Left lung (tissue), 14 donors: ENCODE results near the gene MARK4. TPM values are rescaled to one million over a fixed set of nuclear protein-coding genes. Genes with fewer than 3 reads are reported as not detected.

ENCODE experiments used
- ATAC-seq: fragments of 200-7000 bp; cut with Tn5 transposase; one replicate; pipeline ENCODE4 v1.9.1; 2020; ENCODE audit warnings: moderate library complexity
- DNase-seq, 4 donors: peaks; one replicate each; pipeline ENCODE4 v3.0.0-alpha.2; 2013 to 2020
- H3K27ac ChIP-seq, 2 donors: fragments of 200-600 bp; sonication (generic) in 1 of 2; one replicate each; pipeline versions ENCODE4 v1.5.0 to v1.8.0; 2020 to 2021
- H3K27me3 ChIP-seq, 2 donors: fragments of 200-600 bp; sonication (generic) in 1 of 2; one replicate each; pipeline versions ENCODE4 v1.5.0 to v1.8.0; 2020 to 2021
- H3K36me3 ChIP-seq, 2 donors: fragments of 200-600 bp; sonication (generic) in 1 of 2; one replicate each; pipeline versions ENCODE4 v1.5.0 to v1.8.0; 2020 to 2021
- H3K4me1 ChIP-seq, 2 donors: fragments of 200-600 bp; one replicate each; pipeline ENCODE4 v1.8.0; 2021
- H3K4me3 ChIP-seq, 2 donors: fragments of 200-600 bp; sonication (generic) in 1 of 2; one replicate each; pipeline versions ENCODE4 v1.5.0 to v1.8.0; 2020 to 2021; ENCODE audit warnings: mild to moderate bottlenecking in 1 of 2
- H3K9me3 ChIP-seq, 2 donors: fragments of 200-600 bp; sonication (generic) in 1 of 2; one replicate each; pipeline versions ENCODE4 v1.5.0 to v1.8.0; 2020 to 2021
- intact Hi-C, 2 donors: fragments of 100-400 bp; cut with DNase I; formaldehyde crosslinking; loops; one replicate each; pipeline versions ENCODE4 v1.11.2 to v1.14.2; 2022
- long read RNA-seq, 12 donors: library from polyadenylated mRNA in 2 of 12; unstranded in 2 of 12; transcript quantifications; one replicate each; pipeline ENCODE4 v2.0.0 and lab custom pipeline, GENCODE V29; 2019 to 2026
- polyA plus RNA-seq, 6 donors: library from polyadenylated mRNA; unstranded; fragments of 120-200 nt; gene quantifications; one replicate each; pipeline ENCODE4 v1.2.1, GENCODE V29; 2013; ENCODE audit not compliant: insufficient read length in 6 of 6
- total RNA-seq, 2 donors: library from RNA; stranded (reverse); fragmentation: NEBNext Ultra II Directional; extraction: Animal tissue kit (Norgen Biotek cat#: 25700); gene quantifications; one replicate each; pipeline ENCODE4 v1.2.1, GENCODE V29; 2021
- TF ChIP-seq, protein P1 (sequence below), 2 donors: fragments of 200-600 bp; sonication (generic) in 1 of 2; IDR thresholded peaks; one replicate each; pipeline versions ENCODE4 v1.5.0 to v1.8.0; 2021; ENCODE audit warnings: antibody characterized with exemption in 2 of 2
- donor health status: DM: no; HTN: yes; CAD: no.
- donor health status: DM: no; HTN: no; CAD: no.

Gene MARK4
- total RNA-seq (10 to 100 TPM; 24.6 to 33.7 TPM), polyA plus RNA-seq (10 to 100 TPM; 35.6 to 46.4 (median 38.9) TPM)
- long read RNA-seq, donor 1, partial matches to known transcripts, result 12 of 15 reads
- long read RNA-seq, donor 1, other reads (novel, unspliced or antisense), result 0 of 15 reads
- long read RNA-seq, donor 2, partial matches to known transcripts, result 11 of 12 reads
- long read RNA-seq, donor 2, other reads (novel, unspliced or antisense), result 0 of 12 reads
- long read RNA-seq, donor 3, partial matches to known transcripts, result 40 of 70 reads
- long read RNA-seq, donor 3, other reads (novel, unspliced or antisense), result 28 of 70 reads
- long read RNA-seq, donor 4, partial matches to known transcripts, result 1 of 2 reads
- long read RNA-seq, donor 4, other reads (novel, unspliced or antisense), result 1 of 2 reads
- long read RNA-seq, donor 5, partial matches to known transcripts, result 40 of 72 reads
- long read RNA-seq, donor 5, other reads (novel, unspliced or antisense), result 32 of 72 reads
- long read RNA-seq, donor 6, partial matches to known transcripts, result 6 of 7 reads
- long read RNA-seq, donor 6, other reads (novel, unspliced or antisense), result 0 of 7 reads
- long read RNA-seq, donor 7, partial matches to known transcripts, result 0 of 1 reads
- long read RNA-seq, donor 7, other reads (novel, unspliced or antisense), result 0 of 1 reads
- long read RNA-seq, donor 8, partial matches to known transcripts, result 30 of 68 reads
- long read RNA-seq, donor 8, other reads (novel, unspliced or antisense), result 36 of 68 reads
- long read RNA-seq, donor 9, result 0 reads
- long read RNA-seq, donor 10, result 0 reads
- long read RNA-seq, donor 11, result 0 reads
- long read RNA-seq, donor 12, partial matches to known transcripts, result 6 of 55 reads
- long read RNA-seq, donor 12, other reads (novel, unspliced or antisense), result 47 of 55 reads

DNA sequence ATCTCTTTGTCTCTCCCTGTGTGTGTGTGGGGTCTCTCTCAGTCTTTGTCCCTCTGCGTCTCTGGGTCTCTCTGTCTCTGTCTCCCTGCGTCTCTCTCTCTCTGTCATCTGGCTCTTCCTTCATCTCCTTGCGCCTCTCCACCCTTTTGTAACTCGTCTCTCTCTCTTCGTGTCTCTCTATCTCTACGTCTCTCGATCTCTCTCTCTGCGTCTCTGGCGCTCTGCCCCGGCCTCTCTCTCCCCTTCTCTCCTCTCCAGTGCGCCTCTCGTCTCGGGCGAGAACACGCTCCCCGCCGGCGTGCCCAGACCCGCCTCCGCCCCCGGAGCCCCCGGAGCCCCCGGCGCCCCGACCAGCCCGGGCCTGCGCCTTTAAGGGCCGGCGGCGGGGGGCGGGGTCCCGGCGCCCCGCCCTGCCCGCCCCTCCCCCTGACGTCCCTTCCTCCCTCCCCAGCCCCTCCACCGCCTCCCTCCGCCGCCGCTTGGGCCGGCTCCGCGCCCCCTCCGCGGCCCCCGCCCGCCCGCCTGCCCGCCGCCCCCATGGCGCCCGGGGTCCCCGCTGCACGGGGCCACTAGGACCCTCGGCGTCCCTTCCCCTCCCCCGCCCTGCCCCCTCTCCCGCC, at the start of gene MARK4:
MARK4 (plus strand) TSS at position 440 of the 620 bp plus-strand sequence. CDS start 318 bp downstream, outside the sequence.
- peak within 1 kb of the TSS; percentile 33 to 58 for H3K27ac ChIP-seq

DNA sequence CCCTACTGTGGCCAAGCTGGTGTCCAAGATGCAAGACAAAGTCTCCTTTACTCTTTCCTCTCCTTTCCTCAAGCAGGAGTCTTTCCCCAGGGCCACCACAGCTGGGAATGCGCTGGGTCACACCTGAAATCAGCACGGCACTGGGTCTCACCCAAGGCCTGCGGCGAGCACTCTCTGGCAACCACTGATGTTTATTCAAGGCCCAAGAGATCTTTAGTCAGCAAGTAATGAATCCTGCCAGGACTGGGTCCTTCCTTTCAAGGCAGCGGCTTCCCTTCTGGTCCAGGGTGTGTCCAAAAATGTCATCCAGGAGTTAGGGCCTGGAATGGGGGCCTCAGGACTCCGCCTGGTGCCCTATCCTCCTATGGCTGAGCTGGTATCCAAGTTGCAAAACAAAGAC, 48.4 kb upstream of the MARK4 start:
- ATAC-seq, result peak; percentile 89
- H3K27ac ChIP-seq, result no peak overlapping the region
- no peaks in the 10 kb centered on the region for H3K36me3 ChIP-seq
- no peaks in the 10 kb centered on the region for H3K27me3 ChIP-seq
- no peaks in the 10 kb centered on the region for H3K4me1 ChIP-seq
- no peak for DNase-seq
- intact Hi-C loops, result loop anchor here in 1 of 2 donors (5.0 kb wide), 1 partner anchor 45 kb away; the partner anchor contains the start of gene EXOC3L2
- H3K9me3 ChIP-seq, result no peaks in the 10 kb centered on the region
- no peak overlapping the region for H3K4me3 ChIP-seq
- TF ChIP-seq, protein P1, sequence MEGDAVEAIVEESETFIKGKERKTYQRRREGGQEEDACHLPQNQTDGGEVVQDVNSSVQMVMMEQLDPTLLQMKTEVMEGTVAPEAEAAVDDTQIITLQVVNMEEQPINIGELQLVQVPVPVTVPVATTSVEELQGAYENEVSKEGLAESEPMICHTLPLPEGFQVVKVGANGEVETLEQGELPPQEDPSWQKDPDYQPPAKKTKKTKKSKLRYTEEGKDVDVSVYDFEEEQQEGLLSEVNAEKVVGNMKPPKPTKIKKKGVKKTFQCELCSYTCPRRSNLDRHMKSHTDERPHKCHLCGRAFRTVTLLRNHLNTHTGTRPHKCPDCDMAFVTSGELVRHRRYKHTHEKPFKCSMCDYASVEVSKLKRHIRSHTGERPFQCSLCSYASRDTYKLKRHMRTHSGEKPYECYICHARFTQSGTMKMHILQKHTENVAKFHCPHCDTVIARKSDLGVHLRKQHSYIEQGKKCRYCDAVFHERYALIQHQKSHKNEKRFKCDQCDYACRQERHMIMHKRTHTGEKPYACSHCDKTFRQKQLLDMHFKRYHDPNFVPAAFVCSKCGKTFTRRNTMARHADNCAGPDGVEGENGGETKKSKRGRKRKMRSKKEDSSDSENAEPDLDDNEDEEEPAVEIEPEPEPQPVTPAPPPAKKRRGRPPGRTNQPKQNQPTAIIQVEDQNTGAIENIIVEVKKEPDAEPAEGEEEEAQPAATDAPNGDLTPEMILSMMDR (IDR thresholded peaks at IDR 0.05), result no peak

More for the DNA sequence above, at the start of gene MARK4:
- Histone ChIP-seq H3K27me3 (no peaks in the 10 kb centered on the region), H3K9me3 (no peaks in the 10 kb centered on the region), H3K4me1 (peaks cover 16 to 43% of the 10 kb centered on the region in 2 donors), H3K4me3 (peak within 1 kb of the TSS; percentile 64 to 83), H3K36me3 (no peaks in the 10 kb centered on the region)
- TF ChIP-seq, protein P1 (IDR thresholded peaks at IDR 0.05), result no peak
- ATAC-seq (peak; percentile 73), DNase-seq (peak; percentile 36 to 89 (median 58))
- intact Hi-C loops, result no loop called here

DNA sequence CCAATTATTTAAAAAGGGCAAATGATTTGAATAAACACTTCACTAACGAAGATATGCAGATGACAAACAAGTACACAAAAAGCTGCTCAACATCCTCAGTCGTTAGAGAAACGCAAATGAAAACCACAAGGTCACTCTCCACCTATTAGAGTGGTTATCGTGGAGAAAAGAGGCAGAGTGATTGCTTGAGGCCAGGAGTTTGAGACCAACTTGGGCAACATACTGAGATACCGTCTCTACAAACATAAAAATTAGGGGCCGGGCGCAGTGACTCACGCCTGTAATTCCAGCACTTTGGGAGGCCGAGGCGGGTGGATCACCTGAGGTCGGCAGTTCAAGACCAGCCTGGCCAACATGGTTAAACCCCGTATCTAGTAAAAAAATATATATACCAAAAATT, 45.3 kb upstream of the MARK4 start:
- Histone ChIP-seq H3K27me3 (no peaks in the 10 kb centered on the region), H3K36me3 (no peaks in the 10 kb centered on the region), H3K4me3 (no peak overlapping the region), H3K9me3 (no peaks in the 10 kb centered on the region), H3K27ac (no peak overlapping the region), H3K4me1 (no peaks in the 10 kb centered on the region)
- TF ChIP-seq, protein P1 (IDR thresholded peaks at IDR 0.05), result no peak
- ATAC-seq, result no peak
- intact Hi-C loops, result no loop called here
- DNase-seq, result no peak

DNA sequence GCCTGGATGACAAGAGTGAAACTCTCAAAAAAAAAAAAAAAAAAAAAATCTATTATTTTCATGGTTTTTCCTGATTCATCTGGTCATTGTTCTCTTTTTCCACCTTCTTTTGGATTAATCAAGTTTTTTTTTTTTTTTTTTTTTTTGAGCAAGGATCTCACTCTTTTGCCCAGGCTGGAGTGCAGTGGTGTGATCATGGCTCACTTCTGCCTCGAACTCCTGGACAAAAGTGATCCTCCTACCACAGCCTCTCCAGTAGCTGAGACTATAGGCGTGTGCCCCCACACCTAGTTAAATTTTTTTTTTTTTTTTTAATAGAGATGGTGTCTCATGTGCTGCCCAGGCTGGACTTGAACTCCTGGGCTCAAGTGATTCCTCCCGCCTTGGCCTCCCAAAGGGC, 44.7 kb upstream of the MARK4 start:
- no peak for DNase-seq
- intact Hi-C loops, result no loop called here
- TF ChIP-seq, protein P1 (IDR thresholded peaks at IDR 0.05), result no peak
- Histone ChIP-seq H3K4me1 (peaks cover 0 to under 1% of the 10 kb centered on the region in 2 donors), H3K4me3 (no peak overlapping the region), H3K9me3 (no peaks in the 10 kb centered on the region), H3K27ac (no peak overlapping the region), H3K27me3 (no peaks in the 10 kb centered on the region), H3K36me3 (no peaks in the 10 kb centered on the region)
- ATAC-seq, result no peak
